Activated naive CD8-positive, alpha-beta T cell treated with anti-CD3 and anti-CD28 coated beads for 36 hours (primary cell): ENCODE results near the gene TUBB1. TPM values are rescaled to one million over a fixed set of nuclear protein-coding genes. Genes with fewer than 3 reads are reported as not detected.

Source experiments
- DNase-seq: peaks from one replicate; pipeline ENCODE4 v3.0.0; 2021
- H3K27ac Mint-ChIP-seq: one replicate; pipeline ENCODE4 v1.8.0; 2022; ENCODE audit warnings: mild to moderate bottlenecking, moderate library complexity, mixed read lengths
- H3K27me3 Mint-ChIP-seq: one replicate; pipeline ENCODE4 v1.8.0; 2022; ENCODE audit warnings: mild to moderate bottlenecking, mixed read lengths
- H3K36me3 Mint-ChIP-seq: one replicate; pipeline ENCODE4 v1.8.0; 2021; ENCODE audit warnings: mild to moderate bottlenecking, mixed read lengths
- H3K4me1 Mint-ChIP-seq: one replicate; pipeline ENCODE4 v1.8.0; 2021; ENCODE audit warnings: mixed read lengths
- H3K4me3 Mint-ChIP-seq: one replicate; pipeline ENCODE4 v1.8.0; 2022; ENCODE audit warnings: mild to moderate bottlenecking, moderate library complexity, mixed read lengths
- H3K9me3 Mint-ChIP-seq: one replicate; pipeline ENCODE4 v1.8.0; 2022; ENCODE audit warnings: mixed read lengths
- total RNA-seq, 2 experiments: library from RNA; stranded (reverse); gene quantifications; one replicate each; pipeline ENCODE4 v1.2.3, GENCODE V29; 2021

Gene TUBB1
- total RNA-seq, 2 experiments from 2014 or later: not detected

DNA sequence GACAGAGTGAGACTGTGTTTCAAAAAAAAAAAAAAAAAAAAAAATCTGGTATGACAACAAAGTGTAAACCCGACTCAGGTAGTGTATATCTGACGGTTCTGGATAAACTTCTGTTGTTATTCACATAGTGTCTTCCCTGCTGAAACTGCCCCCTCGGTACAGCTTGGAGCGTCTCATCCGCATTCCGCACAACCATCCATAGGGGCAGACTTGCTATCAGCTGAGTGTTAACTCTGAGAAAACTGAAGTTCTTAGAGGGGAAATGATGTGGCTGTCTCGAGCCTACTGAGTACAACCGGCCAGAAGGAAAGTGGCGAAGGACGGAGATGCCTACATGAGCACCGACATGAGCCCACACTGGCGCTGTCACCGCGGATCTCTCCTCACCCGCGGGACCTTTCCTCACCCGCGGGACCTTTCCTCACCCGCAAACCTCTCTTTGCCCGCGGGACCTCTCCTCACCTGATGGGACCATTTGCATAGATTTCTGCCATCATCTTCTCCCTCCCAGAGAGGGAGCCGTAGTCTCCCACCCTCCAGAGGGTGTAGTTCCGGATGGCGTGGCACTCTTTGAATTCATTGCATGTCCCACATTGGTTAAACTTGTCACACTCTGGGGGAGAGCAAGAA, 22.0 kb upstream of the TUBB1 start:
- no peak for DNase-seq
- Mint-ChIP-seq H3K9me3 (no peaks in the 10 kb centered on the region), H3K4me1 (peaks cover 6% of the 10 kb centered on the region), H3K27me3 (no peaks in the 10 kb centered on the region), H3K27ac (peak overlapping the region; percentile 25), H3K36me3 (peaks cover 16% of the 10 kb centered on the region), H3K4me3 (no peak overlapping the region)

DNA sequence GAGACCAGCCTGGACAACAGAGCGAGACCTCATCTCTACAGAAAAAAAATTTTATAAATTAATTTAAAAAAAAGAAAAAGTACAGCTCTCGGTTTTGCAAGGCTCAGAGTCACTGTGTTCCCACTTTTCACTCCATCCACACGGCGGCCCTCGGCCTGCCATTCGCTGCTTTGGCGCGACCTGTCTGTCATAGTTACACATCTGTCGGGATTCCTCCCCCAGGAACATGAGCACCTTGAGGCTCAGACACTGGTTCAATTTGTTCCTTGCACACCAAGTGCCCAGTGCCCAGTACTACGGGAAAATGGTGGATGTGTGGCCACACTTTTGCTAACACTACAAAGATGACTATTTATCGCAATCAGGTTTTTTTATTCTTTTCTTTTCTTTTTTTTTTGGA, 20.6 kb upstream of the TUBB1 start:
- Mint-ChIP-seq H3K36me3 (peaks cover 16% of the 10 kb centered on the region), H3K27me3 (no peaks in the 10 kb centered on the region), H3K9me3 (no peaks in the 10 kb centered on the region), H3K27ac (no peak overlapping the region), H3K4me1 (peaks cover 6% of the 10 kb centered on the region), H3K4me3 (no peak overlapping the region)
- no peak for DNase-seq

DNA sequence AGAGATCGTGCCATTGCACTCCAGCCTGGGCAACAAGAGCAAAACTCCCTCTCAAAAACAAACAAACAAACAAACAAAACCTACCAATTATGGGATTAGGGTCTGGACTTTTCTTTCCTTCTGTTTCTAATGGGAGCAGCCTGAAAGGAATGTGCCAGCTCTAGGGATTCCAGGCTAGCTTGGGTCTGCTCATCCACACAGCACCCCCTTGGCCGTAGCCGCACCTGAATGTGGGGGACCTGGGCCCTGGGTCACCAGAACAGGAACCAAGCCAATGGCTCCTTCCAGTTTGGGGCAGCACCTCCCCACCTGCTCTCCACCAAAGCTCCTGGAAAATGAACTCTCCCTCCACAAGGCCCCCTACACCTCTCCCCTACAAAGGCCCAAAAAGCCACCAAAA, 18.9 kb upstream of the TUBB1 start:
- Mint-ChIP-seq H3K27ac (no peak overlapping the region), H3K9me3 (no peaks in the 10 kb centered on the region), H3K36me3 (peaks cover 17% of the 10 kb centered on the region), H3K4me3 (no peak overlapping the region), H3K27me3 (no peaks in the 10 kb centered on the region), H3K4me1 (peaks cover 21% of the 10 kb centered on the region)
- no peak for DNase-seq

DNA sequence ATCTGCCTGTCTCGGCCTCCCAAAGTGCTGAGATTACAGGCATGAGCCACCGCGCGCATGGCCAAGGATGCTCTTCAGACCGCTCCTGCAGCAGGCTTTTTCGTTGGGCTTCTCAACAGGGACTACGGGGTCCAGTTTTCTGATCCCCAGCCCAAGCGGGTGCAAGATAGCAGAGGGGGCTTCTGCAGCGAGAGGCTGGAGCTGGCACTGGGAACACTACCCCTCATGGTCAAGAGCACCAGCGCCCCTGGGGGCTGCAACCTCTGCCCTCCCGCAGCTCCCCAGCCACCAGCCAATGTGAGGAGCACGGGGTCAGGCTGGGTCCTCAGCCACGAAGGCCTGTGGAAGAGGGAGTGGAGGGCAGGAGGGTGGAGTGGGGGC, 18.2 kb upstream of the TUBB1 start:
- no peak overlapping the region for H3K27ac Mint-ChIP-seq
- peaks cover 22% of the 10 kb centered on the region for H3K4me1 Mint-ChIP-seq
- H3K4me3 Mint-ChIP-seq: no peak overlapping the region
- no peak for DNase-seq
- H3K9me3 Mint-ChIP-seq: no peaks in the 10 kb centered on the region
- peaks cover 9% of the 10 kb centered on the region for H3K36me3 Mint-ChIP-seq
- H3K27me3 Mint-ChIP-seq: no peaks in the 10 kb centered on the region

DNA sequence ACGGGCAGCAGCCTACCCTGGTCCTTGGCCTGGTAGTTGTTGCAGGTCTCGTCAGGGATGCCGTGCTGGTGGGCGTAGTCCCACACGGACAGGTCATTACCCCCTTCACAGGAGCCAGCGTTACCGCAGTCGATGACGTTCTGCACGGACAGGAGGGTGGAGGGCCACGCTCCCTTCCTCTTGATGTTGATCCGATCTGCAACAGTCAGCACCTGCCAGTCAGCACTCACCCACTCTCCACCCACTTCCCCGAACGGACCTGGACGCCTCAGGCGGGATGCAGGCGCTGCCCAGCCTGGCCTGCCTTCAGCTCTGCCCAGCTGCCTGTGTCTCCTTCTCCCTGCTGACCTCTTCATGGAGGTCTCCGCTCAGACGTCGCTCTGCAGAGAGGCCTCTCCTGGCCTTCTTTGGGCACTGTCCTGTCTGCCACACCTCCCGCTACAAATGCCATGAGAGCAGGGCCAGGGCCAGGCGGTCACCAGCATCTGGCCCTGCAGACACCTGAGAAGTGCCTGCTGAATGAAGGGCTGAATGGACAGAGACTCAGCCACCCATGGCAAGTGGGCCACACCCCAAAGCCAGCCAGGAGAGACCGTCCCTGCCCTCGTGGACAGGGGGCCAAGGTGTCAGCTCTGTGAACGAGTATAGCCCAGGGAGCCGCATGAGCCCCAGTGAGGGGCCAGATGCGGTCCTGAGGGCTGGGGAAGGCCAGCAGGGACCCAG, 17.6 kb upstream of the TUBB1 start:
- no peaks in the 10 kb centered on the region for H3K27me3 Mint-ChIP-seq
- no peaks in the 10 kb centered on the region for H3K9me3 Mint-ChIP-seq
- DNase-seq: no peak
- H3K4me3 Mint-ChIP-seq: no peak overlapping the region
- H3K27ac Mint-ChIP-seq: no peak overlapping the region
- peaks cover 8% of the 10 kb centered on the region for H3K36me3 Mint-ChIP-seq
- H3K4me1 Mint-ChIP-seq: peaks cover 25% of the 10 kb centered on the region

DNA sequence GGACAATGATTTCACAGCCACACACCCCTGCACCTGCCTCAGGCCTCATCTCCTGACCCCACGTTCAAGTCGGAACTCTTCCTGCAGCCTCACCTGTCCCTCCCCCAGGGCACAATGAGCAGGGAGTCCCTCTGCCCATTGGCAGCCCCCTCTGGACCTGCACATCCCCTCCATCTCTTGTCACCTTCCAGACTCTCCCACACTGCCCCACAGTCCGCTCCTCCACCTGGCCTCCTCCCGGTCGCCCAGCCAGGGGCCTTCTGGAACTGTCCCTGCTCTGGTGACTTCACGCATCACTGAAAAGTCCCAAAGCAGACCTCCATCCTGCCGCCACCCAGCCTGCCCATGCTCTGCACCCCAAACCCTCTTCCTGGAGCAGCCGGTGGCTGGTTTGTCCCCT, 16.8 kb upstream of the TUBB1 start:
- Mint-ChIP-seq H3K27me3 (no peaks in the 10 kb centered on the region), H3K27ac (no peak overlapping the region), H3K36me3 (peaks cover 6% of the 10 kb centered on the region), H3K4me3 (no peak overlapping the region), H3K4me1 (peaks cover 25% of the 10 kb centered on the region), H3K9me3 (no peaks in the 10 kb centered on the region)
- no peak for DNase-seq

DNA sequence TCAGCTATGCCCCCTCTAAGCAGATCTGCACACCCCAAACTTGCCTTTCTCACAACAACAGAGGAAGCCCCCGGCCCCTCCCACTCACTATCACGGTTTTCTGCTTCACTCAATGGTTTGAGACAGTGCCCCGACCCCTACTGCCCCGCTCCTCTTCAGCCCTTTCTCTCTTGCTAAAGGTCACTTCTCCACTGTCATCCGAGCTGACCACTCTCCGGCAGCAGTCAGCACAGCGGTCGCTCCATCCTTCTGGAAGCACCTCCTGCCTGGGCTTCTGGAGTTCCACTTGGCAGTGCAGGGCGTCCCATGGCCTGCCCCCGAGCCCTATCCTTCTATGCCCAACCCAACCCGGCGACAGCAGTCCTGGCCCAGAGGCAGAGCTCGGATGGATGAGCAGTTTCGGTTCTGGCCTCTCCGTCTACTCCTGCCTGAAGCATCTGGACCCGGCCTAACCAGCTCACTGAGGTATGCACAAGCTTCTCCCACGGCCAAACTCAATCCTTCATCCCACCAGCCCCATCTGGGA, 16.3 kb upstream of the TUBB1 start:
- H3K36me3 Mint-ChIP-seq: peaks cover 3% of the 10 kb centered on the region
- no peak overlapping the region for H3K27ac Mint-ChIP-seq
- no peaks in the 10 kb centered on the region for H3K9me3 Mint-ChIP-seq
- peaks cover 25% of the 10 kb centered on the region for H3K4me1 Mint-ChIP-seq
- no peak overlapping the region for H3K4me3 Mint-ChIP-seq
- H3K27me3 Mint-ChIP-seq: no peaks in the 10 kb centered on the region
- no peak for DNase-seq

DNA sequence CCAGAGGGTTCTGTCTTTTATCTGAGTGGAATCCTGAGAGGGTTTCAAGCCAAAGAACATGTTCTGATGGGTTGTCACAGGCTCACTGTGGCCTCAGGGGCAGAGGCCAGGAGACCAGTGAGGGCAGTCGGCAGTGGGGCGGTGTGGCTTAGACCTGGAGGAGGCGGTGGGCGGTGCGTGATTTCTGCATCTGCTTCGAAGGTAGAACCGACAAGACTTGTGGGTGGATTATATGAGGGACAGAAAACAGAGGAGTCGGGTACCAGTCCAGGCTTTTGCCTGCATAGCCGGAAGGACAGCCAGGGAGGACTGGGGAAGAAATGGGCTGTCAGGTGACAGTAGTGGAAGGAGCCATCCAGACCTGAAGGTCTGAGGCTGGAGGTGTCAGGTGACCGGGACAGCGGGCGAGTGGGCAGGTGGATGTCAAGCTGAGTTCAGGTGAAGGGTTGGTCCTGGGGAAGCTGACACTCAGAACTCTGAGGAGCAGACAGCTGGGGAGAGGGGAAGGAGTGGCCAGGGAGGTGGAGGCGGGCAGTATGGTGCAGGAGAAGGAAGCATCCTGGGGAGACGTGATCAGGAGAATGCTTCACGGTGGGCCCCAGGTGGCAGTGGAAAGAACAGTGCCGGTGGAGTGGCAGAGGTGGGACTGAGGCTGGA, 15.3 kb upstream of the TUBB1 start:
- DNase-seq: no peak
- H3K4me3 Mint-ChIP-seq: peak overlapping the region; percentile 75
- no peaks in the 10 kb centered on the region for H3K27me3 Mint-ChIP-seq
- H3K4me1 Mint-ChIP-seq: peaks cover 25% of the 10 kb centered on the region
- no peaks in the 10 kb centered on the region for H3K9me3 Mint-ChIP-seq
- H3K27ac Mint-ChIP-seq: peak overlapping the region; percentile 90
- peaks cover 3% of the 10 kb centered on the region for H3K36me3 Mint-ChIP-seq

DNA sequence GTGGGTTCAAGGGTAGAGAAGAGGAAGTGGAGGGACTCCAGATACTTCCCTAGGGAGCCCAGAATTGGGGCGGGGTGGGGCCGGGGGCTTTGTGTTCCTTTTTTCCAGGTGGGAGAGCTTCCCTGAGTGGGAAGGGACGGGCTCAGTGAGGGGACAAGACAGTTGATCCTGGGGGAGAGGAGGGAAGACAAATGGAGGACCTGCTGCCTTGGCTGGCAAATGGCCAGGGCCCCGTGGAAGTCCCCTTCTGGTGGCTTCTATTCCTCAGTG, 14.8 kb upstream of the TUBB1 start:
- peak overlapping the region; percentile 75 for H3K4me3 Mint-ChIP-seq
- peaks cover 25% of the 10 kb centered on the region for H3K4me1 Mint-ChIP-seq
- H3K27ac Mint-ChIP-seq: peak overlapping the region; percentile 90
- peak; percentile 69 for DNase-seq
- peaks cover 3% of the 10 kb centered on the region for H3K36me3 Mint-ChIP-seq
- H3K27me3 Mint-ChIP-seq: no peaks in the 10 kb centered on the region
- H3K9me3 Mint-ChIP-seq: no peaks in the 10 kb centered on the region

DNA sequence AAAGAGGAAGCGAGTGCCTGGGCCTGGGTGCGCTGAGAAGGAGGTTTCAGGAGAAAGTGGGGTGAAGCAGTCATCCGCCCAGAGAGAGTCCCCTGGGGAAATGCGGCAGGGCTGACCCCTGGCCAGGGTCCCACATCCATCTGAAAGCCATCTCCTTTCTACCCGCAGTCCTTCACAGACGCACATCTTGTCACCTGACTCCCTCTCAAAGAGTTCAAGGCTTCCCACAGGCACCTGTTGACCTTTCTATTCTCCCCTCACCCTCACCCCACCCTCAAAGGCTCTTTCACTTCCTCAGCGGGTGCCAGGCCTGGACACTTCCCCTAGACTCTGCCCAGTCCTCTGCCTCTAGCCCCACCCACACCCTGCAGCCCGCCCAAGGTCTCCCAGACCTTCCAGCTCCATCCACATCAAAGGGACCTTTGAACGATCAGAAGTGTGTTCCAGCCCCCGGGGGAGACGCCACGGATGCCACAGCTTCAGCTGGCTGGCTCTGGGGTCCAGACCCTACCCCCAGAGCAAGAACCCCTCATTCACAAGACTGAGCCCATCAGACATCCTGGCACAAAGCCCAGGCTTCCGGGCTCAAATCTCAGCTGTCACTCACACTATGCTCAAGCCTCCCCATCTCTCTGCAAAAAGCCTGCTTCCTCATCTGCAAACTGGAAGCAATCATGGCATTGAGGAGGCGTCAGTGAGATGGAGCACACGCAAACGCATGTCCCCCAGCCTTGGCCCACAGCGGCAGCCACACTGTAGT, 14.3 kb upstream of the TUBB1 start:
- H3K4me3 Mint-ChIP-seq: peak overlapping the region; percentile 75
- no peaks in the 10 kb centered on the region for H3K27me3 Mint-ChIP-seq
- H3K27ac Mint-ChIP-seq: peak overlapping the region; percentile 90
- peaks cover 25% of the 10 kb centered on the region for H3K4me1 Mint-ChIP-seq
- no peaks in the 10 kb centered on the region for H3K9me3 Mint-ChIP-seq
- DNase-seq: peak; percentile 55
- H3K36me3 Mint-ChIP-seq: peaks cover 3% of the 10 kb centered on the region

DNA sequence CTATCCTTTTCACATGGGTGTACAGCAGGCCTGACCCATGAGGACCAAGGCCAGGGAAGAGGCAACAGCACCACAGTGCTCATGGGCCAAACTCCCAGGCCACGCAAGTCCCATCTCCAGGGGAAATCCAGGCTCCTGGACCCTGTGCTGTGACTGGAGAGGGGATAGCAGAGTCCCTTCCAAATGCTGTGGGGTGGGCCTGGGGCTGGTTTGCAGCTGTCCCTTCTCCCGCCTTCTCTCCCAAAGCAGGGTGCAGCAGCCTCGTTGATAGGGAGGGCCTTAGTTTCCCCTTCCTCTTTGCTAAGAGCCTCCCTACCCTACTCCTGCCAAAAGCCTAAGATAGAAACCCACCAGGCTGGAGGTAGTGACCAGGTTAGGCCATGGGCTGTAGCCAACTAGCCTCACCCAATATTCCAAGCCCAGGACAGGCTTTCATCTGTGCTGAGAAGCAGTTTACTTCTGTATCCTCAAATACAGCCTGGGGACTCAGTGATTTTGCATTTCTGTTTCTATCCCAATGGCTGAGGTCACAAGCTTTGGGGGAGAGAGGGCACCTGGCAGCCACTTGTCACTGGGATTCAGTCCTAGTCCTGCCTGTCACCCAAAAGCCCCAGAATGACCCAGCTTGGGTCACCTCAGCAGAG, 13.6 kb upstream of the TUBB1 start:
- peak overlapping the region; percentile 75 for H3K4me3 Mint-ChIP-seq
- H3K36me3 Mint-ChIP-seq: peaks cover 3% of the 10 kb centered on the region
- DNase-seq: no peak
- H3K9me3 Mint-ChIP-seq: no peaks in the 10 kb centered on the region
- H3K4me1 Mint-ChIP-seq: peaks cover 25% of the 10 kb centered on the region
- no peaks in the 10 kb centered on the region for H3K27me3 Mint-ChIP-seq
- peak overlapping the region; percentile 90 for H3K27ac Mint-ChIP-seq

DNA sequence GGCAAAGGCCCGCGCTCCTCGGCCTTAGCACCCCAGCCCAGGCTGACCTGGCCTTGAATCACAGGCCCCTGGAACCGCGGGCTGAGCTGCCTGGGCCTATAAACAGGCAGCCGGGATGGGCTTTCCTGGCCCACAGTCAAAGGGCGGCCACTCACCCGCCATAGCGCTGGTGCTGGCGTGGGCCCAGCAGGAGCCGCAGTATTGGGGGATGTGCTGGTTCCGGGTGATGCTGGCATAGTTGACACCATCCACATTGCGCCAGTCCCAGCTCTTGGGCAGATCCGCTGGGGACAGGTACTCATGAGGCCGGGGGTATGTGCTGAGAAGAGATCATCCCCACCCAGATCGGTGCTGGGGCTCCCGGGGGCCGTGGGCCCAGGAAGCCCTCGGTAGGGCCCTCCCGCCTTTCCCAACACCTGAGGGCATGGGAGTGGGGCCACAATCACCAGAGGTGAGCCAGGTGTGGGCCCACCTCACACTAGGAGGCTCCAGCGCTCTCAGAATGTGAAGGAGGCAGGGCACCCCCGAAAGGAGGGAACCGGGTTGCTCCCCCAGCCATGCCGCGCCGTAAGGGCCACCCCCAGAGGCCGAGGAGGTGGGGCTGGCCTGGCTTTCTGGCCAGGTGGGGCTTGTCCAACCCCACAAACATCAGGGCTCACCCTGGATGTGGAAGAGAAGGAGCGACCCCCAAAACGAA, 12.9 kb upstream of the TUBB1 start:
- H3K27ac Mint-ChIP-seq: peak overlapping the region; percentile 63

DNA sequence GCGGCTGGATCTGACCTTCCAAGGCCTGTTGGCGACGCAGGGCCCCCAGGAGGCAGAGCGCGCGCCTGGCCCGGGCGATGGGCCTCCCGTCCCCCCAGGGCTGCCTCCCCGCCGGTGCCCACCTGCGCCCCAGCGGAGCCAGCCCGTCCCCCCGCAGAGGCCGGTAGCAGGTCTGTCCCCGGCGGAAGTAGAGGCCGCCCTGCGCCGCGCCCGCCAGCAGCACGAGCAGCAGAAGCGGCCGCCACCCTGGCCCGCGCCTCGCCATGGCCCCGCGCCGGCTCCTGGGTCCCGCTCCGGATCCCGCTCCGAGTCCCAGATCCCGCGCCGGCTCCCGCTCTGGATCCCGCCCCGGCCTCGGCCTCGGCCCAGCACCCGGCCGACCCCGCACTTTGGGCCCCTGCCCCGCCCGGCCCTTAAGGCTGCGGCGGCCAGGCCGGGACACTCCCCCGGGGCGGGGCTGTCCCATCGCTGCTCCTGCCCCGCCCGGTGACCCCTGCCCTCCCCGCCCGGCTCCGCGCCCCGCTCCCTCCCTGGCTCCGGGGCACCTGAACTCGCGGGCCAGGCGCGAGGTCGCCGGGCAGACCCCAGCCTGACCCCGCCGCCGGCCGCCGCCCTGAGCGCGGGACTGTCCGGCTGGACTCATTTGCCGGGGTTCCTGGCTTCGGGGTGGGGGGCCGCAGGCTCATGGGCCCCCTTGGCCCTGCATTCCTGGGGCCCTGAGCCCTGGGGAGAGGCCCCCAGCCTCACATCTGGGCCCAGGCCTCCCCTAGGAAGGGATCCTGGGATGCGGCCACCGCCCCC, 12.2 kb upstream of the TUBB1 start, which contains the start of gene CTSZ:
Gene CTSZ (minus strand): TSS at position 391 of the 801 bp plus-strand sequence. CDS start 126 bp downstream, at position 265.
- Mint-ChIP-seq H3K27ac (peak within 1 kb of the TSS; percentile 67), H3K4me1 (peaks cover 31% of the 10 kb centered on the region), H3K4me3 (peak within 1 kb of the TSS; percentile 75), H3K27me3 (no peaks in the 10 kb centered on the region), H3K36me3 (peaks cover 3% of the 10 kb centered on the region), H3K9me3 (no peaks in the 10 kb centered on the region)
- peak; percentile 59 for DNase-seq

More for the DNA sequence above, 12.9 kb upstream of the TUBB1 start:
- peaks cover 27% of the 10 kb centered on the region for H3K4me1 Mint-ChIP-seq
- H3K4me3 Mint-ChIP-seq: peak overlapping the region; percentile 75
- DNase-seq: no peak
- no peaks in the 10 kb centered on the region for H3K27me3 Mint-ChIP-seq
- H3K9me3 Mint-ChIP-seq: no peaks in the 10 kb centered on the region
- H3K36me3 Mint-ChIP-seq: peaks cover 3% of the 10 kb centered on the region
